AG09309 (cell line): ENCODE measurements around the gene APOA4.

Experiments
- DNase-seq: peaks from one replicate; pipeline ENCODE4 v3.0.0-alpha.2; 2010; ENCODE audit warnings: low read depth
- H3K4me3 ChIP-seq: 2 replicates; pipeline ENCODE4 v1.5.1; 2011; ENCODE audit warnings: mild to moderate bottlenecking, low read depth, low read length, moderate library complexity; ENCODE audit not compliant: control insufficient read depth
- CTCF ChIP-seq: IDR thresholded peaks from 2 replicates; pipeline ENCODE4 v1.5.1; 2011; ENCODE audit warnings: mild to moderate bottlenecking, low read depth, low read length, inconsistent platforms; ENCODE audit not compliant: insufficient read depth, control insufficient read depth; ENCODE audit errors: missing control alignments

APOA4 gene

GRCh38 chr11:116786966-116787365 lies 36.1 kb downstream of the APOA4 start:
- DNase-seq: no peak
- TF ChIP-seq CTCF: no peak
- H3K4me3 ChIP-seq: peak overlapping the region; percentile 56

- no peak overlapping the region for H3K4me3 ChIP-seq
- TF ChIP-seq CTCF: no peak
- DNase-seq: no peak
Observed at GRCh38 chr11:116786326-116786725, 36.8 kb downstream of the APOA4 start.

GRCh38 chr11:116782728-116783127 lies 40.4 kb downstream of the APOA4 start:
- no peak for TF ChIP-seq CTCF
- H3K4me3 ChIP-seq: no peak overlapping the region
- DNase-seq: peak; percentile 38

GRCh38 chr11:116778556-116778955 lies 44.5 kb downstream of the APOA4 start:
- TF ChIP-seq CTCF: no peak
- no peak overlapping the region for H3K4me3 ChIP-seq
- DNase-seq: no peak

- TF ChIP-seq CTCF: no peak
Observed at GRCh38 chr11:116777056-116777455, 46.0 kb downstream of the APOA4 start.

GRCh38 chr11:116776522-116776984 lies 46.6 kb downstream of the APOA4 start:
- TF ChIP-seq CTCF: no peak
- no peak for DNase-seq
- no peak overlapping the region for H3K4me3 ChIP-seq

More at GRCh38 chr11:116777056-116777455, 46.0 kb downstream of the APOA4 start:
- DNase-seq: no peak
- H3K4me3 ChIP-seq: no peak overlapping the region

GRCh38 chr11:116775975-116776374 lies 47.1 kb downstream of the APOA4 start:
- no peak overlapping the region for H3K4me3 ChIP-seq
- TF ChIP-seq CTCF: no peak
- no peak for DNase-seq
